CD8-positive, alpha-beta memory T cell (primary cell): ENCODE results near the gene RASA3. TPM values are rescaled to one million over a fixed set of nuclear protein-coding genes. Genes with fewer than 3 reads are reported as not detected.
A peak's percentile ranks its signal among the peaks of the same experiment; 100 is the strongest.

Experiments
- CTCF ChIA-PET: fragments of 350-600 bp; sonication (Branson Sonifier 250); formaldehyde crosslinking; loops from one replicate; lab custom pipeline; 2021; ENCODE audit warnings: antibody characterized with exemption; lab: Charles Lee
- POLR2A ChIA-PET: fragments of 350-600 bp; sonication (Branson Sonifier 250); formaldehyde crosslinking; loops from one replicate; lab custom pipeline; 2021; ENCODE audit warnings: antibody characterized with exemption; lab: Charles Lee
- DNase-seq, 5 donors: peaks; one replicate each; pipeline versions ENCODE4 v3.0.0 to v3.0.0-alpha.2; 2020 to 2022; ENCODE audit warnings: mixed read lengths in 1 of 5
- H3K27ac ChIP-seq: one replicate; pipeline ENCODE4 v1.7.0; 2013; ENCODE audit warnings: low read depth, mild to moderate bottlenecking, low read length, moderate library complexity
- H3K27me3 ChIP-seq: 2 replicates; pipeline ENCODE4 v1.7.0; 2013; ENCODE audit warnings: low read length, mild to moderate bottlenecking; ENCODE audit not compliant: insufficient read depth, poor library complexity, severe bottlenecking
- H3K36me3 ChIP-seq: 2 replicates; pipeline ENCODE4 v1.7.0; 2013; ENCODE audit warnings: mild to moderate bottlenecking, low read length, moderate library complexity; ENCODE audit not compliant: insufficient read depth
- H3K4me1 ChIP-seq: 2 replicates; pipeline ENCODE4 v1.7.0; 2013; ENCODE audit warnings: mild to moderate bottlenecking, low read length, moderate library complexity; ENCODE audit not compliant: insufficient read depth
- H3K4me3 ChIP-seq: 2 replicates; pipeline ENCODE4 v1.7.0; 2013; ENCODE audit warnings: mild to moderate bottlenecking, low read length
- H3K9me3 ChIP-seq: 2 replicates; pipeline ENCODE4 v1.7.0; 2013; ENCODE audit warnings: mild to moderate bottlenecking, low read length
- H3K27ac Mint-ChIP-seq, 8 donors: one replicate each; pipeline ENCODE4 v1.8.0; 2020 to 2021; ENCODE audit warnings: mixed read lengths in 8 of 8, mild to moderate bottlenecking in 6 of 8, inconsistent platforms in 3 of 8, moderate library complexity in 3 of 8
- H3K27me3 Mint-ChIP-seq, 2 donors: one replicate each; pipeline ENCODE4 v1.8.0; 2020 to 2021; ENCODE audit warnings: mixed read lengths in 2 of 2, mild to moderate bottlenecking in 1 of 2, moderate library complexity in 1 of 2
- H3K36me3 Mint-ChIP-seq, 3 donors: one replicate each; pipeline ENCODE4 v1.8.0; 2020 to 2021; ENCODE audit warnings: mixed read lengths in 3 of 3, inconsistent platforms in 1 of 3, mild to moderate bottlenecking in 1 of 3
- H3K4me1 Mint-ChIP-seq, 3 donors: one replicate each; pipeline ENCODE4 v1.8.0; 2020 to 2021; ENCODE audit warnings: mixed read lengths in 3 of 3, inconsistent platforms in 1 of 3, mild to moderate bottlenecking in 1 of 3
- H3K4me3 Mint-ChIP-seq, 7 donors: one replicate each; pipeline ENCODE4 v1.8.0; 2020 to 2021; ENCODE audit warnings: mixed read lengths in 7 of 7, mild to moderate bottlenecking in 6 of 7, moderate library complexity in 4 of 7, inconsistent platforms in 2 of 7
- H3K9me3 Mint-ChIP-seq, 5 donors: one replicate each; pipeline ENCODE4 v1.8.0; 2020 to 2022; ENCODE audit warnings: mixed read lengths in 5 of 5, mild to moderate bottlenecking in 3 of 5, moderate library complexity in 2 of 5, inconsistent platforms in 1 of 5
- polyA plus RNA-seq: library from polyadenylated mRNA; unstranded; fragments of 300-500 nt; fragmentation: Illumina TruSeq; gene quantifications from one replicate; pipeline ENCODE4 v1.2.3, GENCODE V29; 2021
- total RNA-seq, 2 experiments: library from RNA; stranded (reverse); gene quantifications; one replicate each; pipeline ENCODE4 v1.2.3, GENCODE V29; 2021

RASA3 gene
- total and polyA plus RNA-seq, 3 experiments from 2014 or later: 26.4 to 123 (median 27.1) TPM

- H3K27me3 ChIP-seq: no peaks in the 10 kb centered on the region
- CTCF ChIA-PET: no interaction called here
- peaks cover 3% of the 10 kb centered on the region for H3K36me3 ChIP-seq
- Mint-ChIP-seq H3K4me1 (peaks cover 47 to 73% (median 60%) of the 10 kb centered on the region in 3 donors), H3K4me3 (peak overlapping the region in 1 of 7 donors; percentile 56), H3K27ac (peak overlapping the region in 6 of 8 donors; percentile 29 to 73 (median 44)), H3K36me3 (peaks cover 8 to 53% (median 29%) of the 10 kb centered on the region in 3 donors), H3K27me3 (no peaks in the 10 kb centered on the region), H3K9me3 (peaks cover 19 to 29% (median 22%) of the 10 kb centered on the region in 5 donors)
- H3K9me3 ChIP-seq: peaks cover 17% of the 10 kb centered on the region
- no peak for DNase-seq
- no peak overlapping the region for H3K4me3 ChIP-seq
- H3K4me1 ChIP-seq: peaks cover 19% of the 10 kb centered on the region
- POLR2A ChIA-PET: no interaction called here
- no peak overlapping the region for H3K27ac ChIP-seq
Observed at GRCh38 chr13:114089751-114090400, 42.5 kb downstream of the RASA3 start.

GRCh38 chr13:114089341-114089740 is 43.1 kb downstream of the RASA3 start:
- CTCF ChIA-PET: no interaction called here
- POLR2A ChIA-PET: no interaction called here
- peaks cover 8 to 52% (median 29%) of the 10 kb centered on the region in 3 donors for H3K36me3 Mint-ChIP-seq

GRCh38 chr13:114088863-114089262 is 43.6 kb downstream of the RASA3 start:
- Mint-ChIP-seq H3K9me3 (peaks cover 19 to 26% (median 19%) of the 10 kb centered on the region in 5 donors), H3K36me3 (peaks cover 8 to 47% (median 25%) of the 10 kb centered on the region in 3 donors), H3K4me3 (peak overlapping the region in 1 of 7 donors; percentile 18), H3K4me1 (peaks cover 38 to 62% (median 51%) of the 10 kb centered on the region in 3 donors), H3K27me3 (no peaks in the 10 kb centered on the region), H3K27ac (peak overlapping the region in 3 of 8 donors; percentile 46 to 61 (median 52))
- Histone ChIP-seq H3K4me3 (no peak overlapping the region), H3K9me3 (peaks cover 17% of the 10 kb centered on the region), H3K4me1 (peaks cover 17% of the 10 kb centered on the region), H3K27me3 (no peaks in the 10 kb centered on the region), H3K27ac (no peak overlapping the region), H3K36me3 (peaks cover 3% of the 10 kb centered on the region)
- CTCF ChIA-PET: no interaction called here
- POLR2A ChIA-PET: no interaction called here
- no peak for DNase-seq

More at GRCh38 chr13:114089341-114089740, 43.1 kb downstream of the RASA3 start:
- Histone ChIP-seq H3K9me3 (peaks cover 17% of the 10 kb centered on the region), H3K27ac (no peak overlapping the region), H3K4me1 (peaks cover 17% of the 10 kb centered on the region), H3K27me3 (no peaks in the 10 kb centered on the region), H3K4me3 (no peak overlapping the region), H3K36me3 (peaks cover 3% of the 10 kb centered on the region)
- H3K4me1 Mint-ChIP-seq: peaks cover 43 to 67% (median 56%) of the 10 kb centered on the region in 3 donors
- peak overlapping the region in 1 of 7 donors; percentile 48 for H3K4me3 Mint-ChIP-seq
- peaks cover 19 to 29% (median 22%) of the 10 kb centered on the region in 5 donors for H3K9me3 Mint-ChIP-seq
- H3K27me3 Mint-ChIP-seq: no peaks in the 10 kb centered on the region
- peak in 1 of 5 donors; percentile 35 for DNase-seq
- peak overlapping the region in 2 of 8 donors; percentile 45 to 52 for H3K27ac Mint-ChIP-seq

GRCh38 chr13:114088234-114088633 is 44.2 kb downstream of the RASA3 start:
- Mint-ChIP-seq H3K4me1 (peaks cover 32 to 57% (median 46%) of the 10 kb centered on the region in 3 donors), H3K9me3 (peaks cover 13 to 20% (median 19%) of the 10 kb centered on the region in 5 donors), H3K27ac (peak overlapping the region in 6 of 8 donors; percentile 7 to 72 (median 28)), H3K36me3 (peaks cover 2 to 41% (median 18%) of the 10 kb centered on the region in 3 donors), H3K4me3 (no peak overlapping the region), H3K27me3 (no peaks in the 10 kb centered on the region)
- no peaks in the 10 kb centered on the region for H3K27me3 ChIP-seq
- H3K4me1 ChIP-seq: peaks cover 18% of the 10 kb centered on the region
- POLR2A ChIA-PET: no interaction called here
- CTCF ChIA-PET: no interaction called here
- peaks cover 3% of the 10 kb centered on the region for H3K36me3 ChIP-seq
- no peak for DNase-seq
- H3K27ac ChIP-seq: no peak overlapping the region
- H3K4me3 ChIP-seq: no peak overlapping the region
- H3K9me3 ChIP-seq: peaks cover 14% of the 10 kb centered on the region

GRCh38 chr13:114087430-114087829 is 45.0 kb downstream of the RASA3 start:
- Mint-ChIP-seq H3K4me3 (peak overlapping the region in 1 of 7 donors; percentile 69), H3K27me3 (no peaks in the 10 kb centered on the region), H3K27ac (peak overlapping the region in 2 of 8 donors; percentile 21 to 68), H3K36me3 (peaks cover 6 to 46% (median 11%) of the 10 kb centered on the region in 3 donors), H3K4me1 (peaks cover 36 to 58% (median 46%) of the 10 kb centered on the region in 3 donors), H3K9me3 (peaks cover 10 to 16% (median 12%) of the 10 kb centered on the region in 5 donors)
- peak in 1 of 5 donors; percentile 39 for DNase-seq
- ChIA-PET CTCF (no interaction called here), POLR2A (no interaction called here)
- no peak overlapping the region for H3K4me3 ChIP-seq
- H3K36me3 ChIP-seq: peaks cover 3% of the 10 kb centered on the region
- no peaks in the 10 kb centered on the region for H3K27me3 ChIP-seq
- H3K27ac ChIP-seq: no peak overlapping the region
- peaks cover 10% of the 10 kb centered on the region for H3K9me3 ChIP-seq
- peaks cover 26% of the 10 kb centered on the region for H3K4me1 ChIP-seq

GRCh38 chr13:114082849-114083645 is 49.4 kb downstream of the RASA3 start:
- Histone ChIP-seq H3K9me3 (no peaks in the 10 kb centered on the region), H3K4me3 (no peak overlapping the region), H3K27me3 (no peaks in the 10 kb centered on the region), H3K27ac (no peak overlapping the region), H3K4me1 (peaks cover 53% of the 10 kb centered on the region), H3K36me3 (peaks cover 10% of the 10 kb centered on the region)
- ChIA-PET POLR2A (no interaction called here), CTCF (interaction anchor here (0.8 kb wide), 1 partner anchor 10 kb away, joined by 3 read pairs; no protein-coding TSS in a partner anchor)
- peaks cover 0 to 3% (median 0%) of the 10 kb centered on the region in 5 donors for H3K9me3 Mint-ChIP-seq
- peaks cover 0 to 46% (median 4%) of the 10 kb centered on the region in 3 donors for H3K36me3 Mint-ChIP-seq
- H3K27me3 Mint-ChIP-seq: peaks cover 0 to 1% of the 10 kb centered on the region in 2 donors
- peak overlapping the region in 1 of 7 donors; percentile 2 for H3K4me3 Mint-ChIP-seq
- DNase-seq: no peak
- peak overlapping the region in 2 of 8 donors; percentile 37 to 77 for H3K27ac Mint-ChIP-seq
- H3K4me1 Mint-ChIP-seq: peaks cover 29 to 57% (median 35%) of the 10 kb centered on the region in 3 donors

GRCh38 chr13:114081761-114082681 is 50.4 kb downstream of the RASA3 start:
- H3K36me3 ChIP-seq: peaks cover 10% of the 10 kb centered on the region
- CTCF ChIA-PET: interaction anchor here (0.8 kb wide), 1 partner anchor 11 kb away, joined by 3 read pairs; no protein-coding TSS in a partner anchor
- no peaks in the 10 kb centered on the region for H3K9me3 ChIP-seq
- Mint-ChIP-seq H3K4me3 (peak overlapping the region in 2 of 7 donors; percentile 25 to 62), H3K4me1 (peaks cover 34 to 59% (median 45%) of the 10 kb centered on the region in 3 donors), H3K9me3 (peaks cover 0 to 3% (median 0%) of the 10 kb centered on the region in 5 donors), H3K27me3 (peaks cover 0 to 1% of the 10 kb centered on the region in 2 donors), H3K27ac (peak overlapping the region in 4 of 8 donors; percentile 42 to 79 (median 70)), H3K36me3 (peaks cover 0 to 46% (median 4%) of the 10 kb centered on the region in 3 donors)
- DNase-seq: peak in 1 of 5 donors; percentile 39
- H3K4me1 ChIP-seq: peaks cover 58% of the 10 kb centered on the region
- POLR2A ChIA-PET: no interaction called here
- no peaks in the 10 kb centered on the region for H3K27me3 ChIP-seq
- no peak overlapping the region for H3K27ac ChIP-seq
- H3K4me3 ChIP-seq: no peak overlapping the region
